IPS-20b (cell line): Measurements from ENCODE around the gene MMGT1.
"Not testable (repeated sequence)": the region's sequence is repeated elsewhere in the genome, so short reads cannot be mapped to it uniquely, and the experiment has no call there.

Experiments
- H3K27ac ChIP-seq: one replicate; pipeline ENCODE4 v1.5.1; 2013; ENCODE audit warnings: low read length
- H3K27me3 ChIP-seq: 2 replicates; pipeline ENCODE4 v1.6.1; 2013; ENCODE audit warnings: mild to moderate bottlenecking, low read length, inconsistent platforms; ENCODE audit not compliant: insufficient read depth
- H3K36me3 ChIP-seq: 2 replicates; pipeline ENCODE4 v1.6.1; 2013; ENCODE audit warnings: low read depth, mild to moderate bottlenecking, inconsistent platforms, low read length, moderate library complexity; ENCODE audit not compliant: insufficient read depth
- H3K4me1 ChIP-seq: 2 replicates; pipeline ENCODE4 v1.6.1; 2013; ENCODE audit warnings: mild to moderate bottlenecking, control low read depth, inconsistent platforms, low read length, moderate library complexity; ENCODE audit not compliant: insufficient read depth
- H3K4me3 ChIP-seq: 2 replicates; pipeline ENCODE4 v1.5.1; 2013; ENCODE audit warnings: mild to moderate bottlenecking, low read length, inconsistent platforms
- H3K9ac ChIP-seq: 2 replicates; pipeline ENCODE4 v1.6.1; 2013; ENCODE audit warnings: low read depth, mild to moderate bottlenecking, inconsistent platforms, low read length, moderate library complexity
- H3K9me3 ChIP-seq: 2 replicates; pipeline ENCODE4 v1.6.1; 2013; ENCODE audit warnings: mild to moderate bottlenecking, low read depth, low read length, inconsistent platforms; ENCODE audit not compliant: insufficient read depth

Gene MMGT1

DNA sequence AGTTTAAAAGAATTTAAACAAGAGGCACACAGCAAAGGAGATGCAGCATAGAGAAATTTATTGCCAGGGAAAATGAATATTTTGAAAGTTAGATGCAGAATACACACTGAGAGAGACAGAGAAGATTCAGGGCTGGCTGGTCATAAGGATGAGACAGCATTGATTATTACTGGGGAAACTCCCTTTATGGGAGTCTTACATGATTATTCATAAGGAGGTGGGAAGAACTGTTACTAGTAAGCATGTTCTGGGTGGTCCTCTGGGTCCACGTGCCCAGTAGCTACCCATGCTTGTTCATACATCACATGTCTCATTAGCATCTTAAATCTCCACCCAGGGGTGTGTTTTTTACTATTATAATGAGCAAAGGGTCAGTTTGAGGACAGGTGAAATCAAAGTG is 53.3 kb downstream of the MMGT1 start:
- H3K36me3 ChIP-seq, H3K9me3 ChIP-seq, H3K4me3 ChIP-seq, H3K27me3 ChIP-seq, H3K27ac ChIP-seq, H3K4me1 ChIP-seq, H3K9ac ChIP-seq: not testable (repeated sequence)

DNA sequence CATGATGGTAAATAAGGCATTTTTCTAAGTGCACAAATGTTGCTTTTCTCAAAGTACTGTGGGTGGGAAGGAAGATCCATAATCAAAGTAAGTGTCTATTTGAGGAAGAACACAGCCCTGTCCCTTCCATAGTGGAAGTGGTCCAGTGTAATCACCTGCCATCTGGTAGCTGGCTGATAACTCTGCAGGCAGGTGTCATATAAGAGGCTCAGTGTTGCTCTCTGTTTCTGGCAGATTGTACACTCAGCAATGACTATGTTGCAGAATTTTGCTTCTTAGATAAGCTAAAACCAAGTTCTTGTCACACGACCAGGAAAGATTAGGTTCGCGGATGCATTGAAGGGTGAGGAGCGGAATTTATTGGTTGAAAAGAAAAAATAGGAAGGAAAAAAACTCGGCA is 59.4 kb downstream of the MMGT1 start:
- Histone ChIP-seq H3K27me3 (no peaks in the 10 kb centered on the region), H3K9me3 (no peaks in the 10 kb centered on the region), H3K4me1 (no peaks in the 10 kb centered on the region)

More for the DNA sequence above, 59.4 kb downstream of the MMGT1 start:
- Histone ChIP-seq H3K4me3 (no peak overlapping the region), H3K36me3 (no peaks in the 10 kb centered on the region), H3K27ac (no peak overlapping the region), H3K9ac (no peak overlapping the region)
